Measurements from ENCODE around the gene ZMYND19. TPM values are rescaled to one million over a fixed set of nuclear protein-coding genes. Genes with fewer than 3 reads are reported as not detected.
A peak's percentile ranks its signal among the peaks of the same experiment; 100 is the strongest.
"Not testable (repeated sequence)": the region's sequence is repeated elsewhere in the genome, so short reads cannot be mapped to it uniquely, and the experiment has no call there.

Gene ZMYND19
- total RNA-seq, 3 donors from 2014 or later: 14.2 to 18.5 (median 18.4) TPM

DNA sequence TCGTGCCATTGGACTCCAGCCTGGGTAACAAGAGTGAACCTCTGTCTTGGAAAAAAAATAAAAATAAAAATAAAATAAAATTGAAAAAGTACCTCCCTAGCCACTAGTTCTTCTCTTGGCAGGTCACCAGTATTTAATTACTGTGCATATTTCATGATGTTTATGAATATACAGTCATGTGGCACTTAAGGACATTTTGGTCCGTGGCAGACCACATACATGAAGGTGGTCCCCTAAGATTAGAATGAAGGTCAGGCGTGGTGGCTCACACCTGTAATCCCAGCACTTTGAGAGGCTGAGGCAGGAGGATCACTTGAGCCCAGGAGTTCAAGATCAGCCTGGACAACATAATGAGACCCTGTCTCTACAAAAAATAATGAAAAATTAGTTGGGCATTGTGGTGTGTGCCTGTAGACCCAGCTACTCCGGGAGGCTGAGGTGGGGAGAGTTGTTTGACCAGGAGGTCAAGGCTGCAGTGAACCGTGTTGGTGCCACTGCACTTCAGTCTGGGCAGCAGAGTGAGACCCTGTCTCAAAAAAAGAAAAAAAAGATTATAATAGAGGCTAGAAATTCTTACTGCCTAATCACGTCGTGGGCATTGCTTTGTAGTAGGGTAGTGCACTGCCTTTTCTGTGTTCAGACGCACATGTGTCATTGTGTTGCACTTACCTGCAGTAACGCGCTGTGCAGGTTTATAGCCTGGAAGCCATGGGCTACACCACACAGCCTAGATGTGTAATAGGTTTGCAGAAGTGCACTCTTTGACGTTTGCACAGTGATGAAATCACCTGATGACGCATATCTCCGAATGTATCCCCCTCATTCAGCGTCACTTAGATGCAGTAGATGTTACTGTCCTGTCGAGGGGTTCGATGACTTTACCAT is 41.3 kb upstream of the ZMYND19 start:
- H3K9me3 ChIP-seq: no peaks in the 10 kb centered on the region
- H3K36me3 ChIP-seq (ENCODE audit: low read depth): no peaks in the 10 kb centered on the region
- no peak overlapping the region for H3K4me3 ChIP-seq
- ATAC-seq: no peak
- intact Hi-C loops (cut with DNase I, micrococcal nuclease): no loop called here
- H3K4me1 ChIP-seq (ENCODE audit: low read depth): peaks cover 9% of the 10 kb centered on the region
- peak in 1 of 3 donors; percentile 8 for DNase-seq
- TF ChIP-seq, protein P1, sequence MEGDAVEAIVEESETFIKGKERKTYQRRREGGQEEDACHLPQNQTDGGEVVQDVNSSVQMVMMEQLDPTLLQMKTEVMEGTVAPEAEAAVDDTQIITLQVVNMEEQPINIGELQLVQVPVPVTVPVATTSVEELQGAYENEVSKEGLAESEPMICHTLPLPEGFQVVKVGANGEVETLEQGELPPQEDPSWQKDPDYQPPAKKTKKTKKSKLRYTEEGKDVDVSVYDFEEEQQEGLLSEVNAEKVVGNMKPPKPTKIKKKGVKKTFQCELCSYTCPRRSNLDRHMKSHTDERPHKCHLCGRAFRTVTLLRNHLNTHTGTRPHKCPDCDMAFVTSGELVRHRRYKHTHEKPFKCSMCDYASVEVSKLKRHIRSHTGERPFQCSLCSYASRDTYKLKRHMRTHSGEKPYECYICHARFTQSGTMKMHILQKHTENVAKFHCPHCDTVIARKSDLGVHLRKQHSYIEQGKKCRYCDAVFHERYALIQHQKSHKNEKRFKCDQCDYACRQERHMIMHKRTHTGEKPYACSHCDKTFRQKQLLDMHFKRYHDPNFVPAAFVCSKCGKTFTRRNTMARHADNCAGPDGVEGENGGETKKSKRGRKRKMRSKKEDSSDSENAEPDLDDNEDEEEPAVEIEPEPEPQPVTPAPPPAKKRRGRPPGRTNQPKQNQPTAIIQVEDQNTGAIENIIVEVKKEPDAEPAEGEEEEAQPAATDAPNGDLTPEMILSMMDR (IDR thresholded peaks at IDR 0.05): no peak

DNA sequence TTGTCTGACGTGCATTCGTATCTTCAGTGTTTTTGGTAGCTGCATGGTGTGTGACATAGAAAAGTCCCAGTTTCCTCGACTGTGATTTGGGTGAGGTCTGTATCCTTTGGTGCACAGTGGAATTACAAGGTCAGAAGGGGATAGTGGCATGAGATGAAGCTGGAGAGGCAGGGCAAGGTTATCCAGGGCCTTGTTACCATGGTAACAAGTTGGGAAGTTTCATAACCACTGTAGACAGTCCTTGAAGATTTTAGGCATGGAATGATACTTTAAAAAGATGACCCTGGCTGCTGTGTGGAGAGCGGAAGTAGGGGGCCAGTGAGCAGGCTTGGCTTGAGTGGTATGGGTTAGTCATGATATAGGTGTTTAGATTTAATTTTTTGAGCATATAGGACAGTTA is 40.4 kb upstream of the ZMYND19 start:
- intact Hi-C loops (cut with DNase I, micrococcal nuclease): no loop called here
- no peaks in the 10 kb centered on the region for H3K9me3 ChIP-seq
- H3K4me1 ChIP-seq (ENCODE audit: low read depth): peaks cover 9% of the 10 kb centered on the region
- no peak overlapping the region for H3K4me3 ChIP-seq
- TF ChIP-seq, protein P1 (IDR thresholded peaks at IDR 0.05): no peak
- peak in 1 of 3 donors; percentile 2 for DNase-seq
- no peak for ATAC-seq
- no peaks in the 10 kb centered on the region for H3K36me3 ChIP-seq (ENCODE audit: low read depth)

DNA sequence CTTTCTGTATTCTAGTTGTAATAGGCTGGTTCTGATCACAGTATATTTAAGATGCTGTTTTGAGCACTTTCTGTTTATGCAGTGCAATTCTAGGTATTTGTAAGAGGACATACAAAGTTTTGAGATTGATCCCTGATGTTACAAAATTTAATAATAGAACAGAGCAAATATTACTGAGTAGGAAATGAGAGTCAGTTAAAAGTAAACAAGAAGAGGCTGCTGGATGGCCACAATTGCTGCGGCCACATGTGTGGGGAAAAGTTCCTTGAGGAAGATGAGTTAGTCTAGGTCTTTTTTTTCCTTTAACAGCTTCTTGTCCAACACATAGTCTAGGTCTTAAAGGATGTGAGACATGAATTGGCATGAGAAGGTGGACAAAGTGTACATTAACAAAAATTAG is 39.8 kb upstream of the ZMYND19 start:
- ATAC-seq (no peak), DNase-seq (no peak)
- Histone ChIP-seq H3K36me3 (ENCODE audit: low read depth) (no peaks in the 10 kb centered on the region), H3K4me3 (no peak overlapping the region), H3K9me3 (no peaks in the 10 kb centered on the region), H3K4me1 (ENCODE audit: low read depth) (peaks cover 9% of the 10 kb centered on the region)
- intact Hi-C loops (cut with DNase I, micrococcal nuclease): no loop called here
- TF ChIP-seq, protein P1 (IDR thresholded peaks at IDR 0.05): no peak

DNA sequence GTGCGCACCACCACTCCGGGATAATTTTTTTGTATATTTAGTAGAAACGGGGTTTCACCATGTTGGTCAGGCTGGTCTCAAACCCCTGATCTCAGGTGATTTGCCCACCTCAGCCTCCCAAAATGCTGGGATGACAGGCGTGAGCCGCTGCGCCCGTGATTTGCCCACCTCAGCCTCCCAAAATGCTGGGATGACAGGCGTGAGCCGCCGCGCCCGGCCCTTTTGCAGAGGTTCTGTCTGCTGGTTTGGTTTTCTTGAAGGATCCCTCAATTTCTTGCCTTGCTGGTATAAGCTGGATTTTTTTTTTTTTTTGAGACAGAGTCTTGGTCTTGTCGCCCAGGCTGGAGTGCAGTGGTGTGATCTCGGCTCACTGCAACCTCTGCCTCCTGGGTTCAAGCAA is 37.1 kb upstream of the ZMYND19 start:
- H3K4me1 ChIP-seq (ENCODE audit: low read depth); ATAC-seq; intact Hi-C loops (cut with DNase I, micrococcal nuclease); H3K4me3 ChIP-seq; H3K9me3 ChIP-seq; H3K36me3 ChIP-seq (ENCODE audit: low read depth): not testable (repeated sequence)
- DNase-seq: peak in 1 of 3 donors; percentile 33

DNA sequence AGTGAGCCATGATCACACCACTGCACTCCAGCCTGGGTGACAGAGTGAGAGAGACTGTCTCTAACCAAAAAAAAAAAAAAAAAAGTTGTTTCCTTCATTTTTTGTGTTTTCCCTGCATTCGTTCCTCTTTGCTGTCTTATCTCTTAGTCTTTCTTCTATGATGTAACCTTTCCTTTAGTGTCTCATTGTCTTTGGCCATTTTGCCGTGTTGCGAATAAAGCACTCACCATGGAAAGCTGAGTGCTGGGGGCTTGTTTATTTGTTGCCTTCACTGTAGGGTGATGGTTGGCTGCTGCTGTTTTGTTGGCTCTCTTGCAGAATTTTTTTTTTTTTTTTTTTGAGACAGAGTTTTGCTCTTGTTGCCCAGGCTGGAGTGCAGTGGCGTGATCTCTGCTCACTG is 36.2 kb upstream of the ZMYND19 start:
- TF ChIP-seq, protein P1 (IDR thresholded peaks at IDR 0.05): no peak
- no peaks in the 10 kb centered on the region for H3K9me3 ChIP-seq
- H3K4me1 ChIP-seq (ENCODE audit: low read depth): peaks cover 9% of the 10 kb centered on the region
- intact Hi-C loops (cut with DNase I, micrococcal nuclease): no loop called here
- DNase-seq: no peak
- H3K4me3 ChIP-seq: no peak overlapping the region
- no peaks in the 10 kb centered on the region for H3K36me3 ChIP-seq (ENCODE audit: low read depth)
- ATAC-seq: no peak

DNA sequence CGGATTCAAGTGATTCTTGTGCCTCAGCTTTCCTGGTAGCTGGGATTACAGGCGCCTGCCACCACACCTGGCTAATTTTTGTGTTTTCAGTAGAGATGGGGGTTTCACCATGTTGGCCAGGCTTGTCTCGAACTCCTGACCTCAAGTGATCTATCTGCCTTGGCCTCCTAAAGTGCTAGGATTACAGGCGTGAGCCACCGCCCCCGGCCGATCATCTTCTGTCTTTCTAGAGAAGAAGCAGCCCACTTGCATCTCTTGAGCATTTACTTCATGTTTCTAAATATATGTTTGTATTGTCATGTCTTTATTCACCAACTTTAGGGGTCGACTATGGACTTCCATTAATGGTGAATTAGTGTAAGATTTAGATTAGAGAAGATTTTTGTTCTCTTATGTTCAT is 31.9 kb upstream of the ZMYND19 start:
- peaks cover 20% of the 10 kb centered on the region for H3K4me1 ChIP-seq (ENCODE audit: low read depth)
- H3K4me3 ChIP-seq; intact Hi-C loops (cut with DNase I, micrococcal nuclease); H3K36me3 ChIP-seq (ENCODE audit: low read depth); ATAC-seq; H3K9me3 ChIP-seq: not testable (repeated sequence)
- peak in 2 of 3 donors; percentile 7 to 27 for DNase-seq
